ENCODE results near the gene STRIT1. TPM values are rescaled to one million over a fixed set of nuclear protein-coding genes. Genes with fewer than 3 reads are reported as not detected.

STRIT1 gene
- total RNA-seq, 1 experiment from 2014 or later, result not detected

DNA sequence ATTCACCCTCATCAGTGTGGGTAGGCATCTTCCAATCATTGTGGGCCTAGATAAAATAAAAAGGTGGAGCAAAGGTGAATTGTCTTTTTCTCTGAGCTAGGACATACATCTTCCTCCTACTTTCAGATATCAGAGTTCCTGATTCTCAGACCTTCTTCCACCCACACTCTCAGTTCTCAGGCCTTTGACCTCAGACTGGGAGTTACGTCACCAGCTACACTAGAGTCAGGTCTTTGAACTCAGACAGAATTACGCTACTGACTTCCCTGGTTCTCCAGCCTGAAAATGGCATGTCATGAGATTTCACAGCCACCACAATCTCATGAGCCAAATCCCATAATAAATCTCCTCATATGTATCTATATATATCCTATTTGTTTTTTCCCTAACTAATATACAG lies 39.0 kb downstream of the STRIT1 start:
- DNase-seq (no peak), ATAC-seq (no peak)
- H3K27ac ChIP-seq (ENCODE audit: low read length), result no peak overlapping the region
- no TSS peak for BruUV-seq (replicated peaks)
- H3K36me3 ChIP-seq (ENCODE audit: low read depth, low read length), result no peaks in the 10 kb centered on the region
- H3F3A ChIP-seq (ENCODE audit: low read length, unreplicated experiment), result no peaks in the 10 kb centered on the region
- peaks cover 4% of the 10 kb centered on the region; the same call in 1 of the 2 replicates for H3K4me1 ChIP-seq (ENCODE audit: insufficient read depth, low read length)
- ChIA-PET CTCF (no interaction called here), POLR2A (ENCODE audit: unreplicated experiment) (no interaction called here)
- H3K4me2 ChIP-seq (ENCODE audit: low read length), result no peak overlapping the region
- H3K4me3 ChIP-seq (ENCODE audit: low read length), result no peak overlapping the region
- no peak overlapping the region for H2AFZ ChIP-seq (ENCODE audit: low read length)
- intact Hi-C loops (cut with micrococcal nuclease), result no loop called here
- no peaks in the 10 kb centered on the region for H3K9me2 ChIP-seq (replicated peaks; ENCODE audit: low read length)
- no peaks in the 10 kb centered on the region for H3K79me2 ChIP-seq (ENCODE audit: low read length)
- H4K20me1 ChIP-seq (ENCODE audit: low read length), result no peaks in the 10 kb centered on the region
- H3K9ac ChIP-seq (ENCODE audit: low read length), result no peak overlapping the region
- no peaks in the 10 kb centered on the region for H3K27me3 ChIP-seq (ENCODE audit: low read length)
- H3K9me3 ChIP-seq (ENCODE audit: low read length), result no peaks in the 10 kb centered on the region
- TF ChIP-seq, protein P1, sequence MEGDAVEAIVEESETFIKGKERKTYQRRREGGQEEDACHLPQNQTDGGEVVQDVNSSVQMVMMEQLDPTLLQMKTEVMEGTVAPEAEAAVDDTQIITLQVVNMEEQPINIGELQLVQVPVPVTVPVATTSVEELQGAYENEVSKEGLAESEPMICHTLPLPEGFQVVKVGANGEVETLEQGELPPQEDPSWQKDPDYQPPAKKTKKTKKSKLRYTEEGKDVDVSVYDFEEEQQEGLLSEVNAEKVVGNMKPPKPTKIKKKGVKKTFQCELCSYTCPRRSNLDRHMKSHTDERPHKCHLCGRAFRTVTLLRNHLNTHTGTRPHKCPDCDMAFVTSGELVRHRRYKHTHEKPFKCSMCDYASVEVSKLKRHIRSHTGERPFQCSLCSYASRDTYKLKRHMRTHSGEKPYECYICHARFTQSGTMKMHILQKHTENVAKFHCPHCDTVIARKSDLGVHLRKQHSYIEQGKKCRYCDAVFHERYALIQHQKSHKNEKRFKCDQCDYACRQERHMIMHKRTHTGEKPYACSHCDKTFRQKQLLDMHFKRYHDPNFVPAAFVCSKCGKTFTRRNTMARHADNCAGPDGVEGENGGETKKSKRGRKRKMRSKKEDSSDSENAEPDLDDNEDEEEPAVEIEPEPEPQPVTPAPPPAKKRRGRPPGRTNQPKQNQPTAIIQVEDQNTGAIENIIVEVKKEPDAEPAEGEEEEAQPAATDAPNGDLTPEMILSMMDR (conservative IDR thresholded peaks at IDR 0.05; ENCODE audit: low read depth, low read length), result no peak
- TF ChIP-seq EZH2phosphoT487 (IDR thresholded peaks at IDR 0.05; ENCODE audit: borderline replicate concordance, low read length), result no peak

DNA sequence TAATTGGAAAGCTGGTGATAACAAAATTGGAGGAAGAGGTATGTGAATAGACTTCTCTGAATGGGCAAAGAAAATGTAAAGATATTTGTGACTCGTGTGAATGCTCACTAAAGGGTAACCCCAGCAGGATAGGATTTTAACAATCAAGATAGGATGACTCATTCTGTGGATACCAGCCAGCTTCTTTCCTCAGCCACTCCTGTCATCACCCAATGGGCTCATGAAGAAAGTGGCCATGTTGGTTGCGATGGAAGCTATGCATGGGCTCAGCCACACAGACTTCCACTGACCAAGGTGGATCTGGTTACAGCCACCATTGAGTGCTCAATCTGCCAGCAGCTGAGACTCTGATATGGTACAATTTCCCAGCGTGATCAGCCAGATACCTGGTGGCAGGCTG lies 40.9 kb downstream of the STRIT1 start:
- no peaks in the 10 kb centered on the region for H3K79me2 ChIP-seq (ENCODE audit: low read length)
- no peak for TF ChIP-seq EZH2phosphoT487 (IDR thresholded peaks at IDR 0.05; ENCODE audit: borderline replicate concordance, low read length)
- H2AFZ ChIP-seq (ENCODE audit: low read length), result no peak overlapping the region
- no peaks in the 10 kb centered on the region for H3K9me3 ChIP-seq (ENCODE audit: low read length)
- ATAC-seq (peak; percentile 38), DNase-seq (peak; percentile 77)
- intact Hi-C loops (cut with micrococcal nuclease), result no loop called here
- H4K20me1 ChIP-seq (ENCODE audit: low read length), result no peaks in the 10 kb centered on the region
- H3K9me2 ChIP-seq (replicated peaks; ENCODE audit: low read length), result no peaks in the 10 kb centered on the region
- no peak overlapping the region for H3K4me3 ChIP-seq (ENCODE audit: low read length)
- ChIA-PET POLR2A (ENCODE audit: unreplicated experiment) (no interaction called here), CTCF (no interaction called here)
- no peak overlapping the region for H3K9ac ChIP-seq (ENCODE audit: low read length)
- BruUV-seq (replicated peaks), result no TSS peak
- H3K4me1 ChIP-seq (ENCODE audit: insufficient read depth, low read length), result peaks cover 4% of the 10 kb centered on the region; the same call in 1 of the 2 replicates
- no peak overlapping the region for H3K4me2 ChIP-seq (ENCODE audit: low read length)
- H3K27me3 ChIP-seq (ENCODE audit: low read length), result no peaks in the 10 kb centered on the region
- H3F3A ChIP-seq (ENCODE audit: low read length, unreplicated experiment), result no peaks in the 10 kb centered on the region
- no peak overlapping the region for H3K27ac ChIP-seq (ENCODE audit: low read length)
- H3K36me3 ChIP-seq (ENCODE audit: low read depth, low read length), result no peaks in the 10 kb centered on the region

DNA sequence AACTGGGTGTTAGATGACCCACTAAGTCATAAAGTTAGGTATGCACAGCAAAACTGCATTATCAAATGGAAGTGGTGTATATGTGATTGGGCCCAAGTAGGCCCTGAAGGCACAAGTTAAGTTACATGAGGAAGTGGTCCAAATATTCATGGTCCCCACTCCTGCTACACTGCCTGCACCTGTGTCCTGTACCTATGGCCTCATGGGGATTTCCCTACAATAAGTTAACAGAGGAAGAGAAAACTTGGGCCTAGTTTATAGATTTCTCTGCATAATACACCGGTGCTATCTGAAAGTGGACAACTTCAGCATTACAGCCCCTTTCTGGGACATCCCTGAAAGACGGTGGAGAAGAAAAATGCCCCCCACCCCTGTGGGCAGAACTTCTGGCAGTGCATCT lies 41.5 kb downstream of the STRIT1 start:
- H3K9ac ChIP-seq (ENCODE audit: low read length), result no peak overlapping the region
- H3F3A ChIP-seq (ENCODE audit: low read length, unreplicated experiment), result no peaks in the 10 kb centered on the region
- no peaks in the 10 kb centered on the region for H3K79me2 ChIP-seq (ENCODE audit: low read length)
- no peak for DNase-seq
- BruUV-seq (replicated peaks), result no TSS peak
- no peak overlapping the region for H3K4me2 ChIP-seq (ENCODE audit: low read length)
- ATAC-seq, result no peak
- H3K27ac ChIP-seq (ENCODE audit: low read length), result no peak overlapping the region
- no peaks in the 10 kb centered on the region for H3K36me3 ChIP-seq (ENCODE audit: low read depth, low read length)
- no peaks in the 10 kb centered on the region for H3K9me3 ChIP-seq (ENCODE audit: low read length)
- H3K9me2 ChIP-seq (replicated peaks; ENCODE audit: low read length), result no peaks in the 10 kb centered on the region
- H3K4me1 ChIP-seq (ENCODE audit: insufficient read depth, low read length), result peaks cover 4% of the 10 kb centered on the region; the same call in 1 of the 2 replicates
- intact Hi-C loops (cut with micrococcal nuclease), result no loop called here
- POLR2A ChIA-PET (ENCODE audit: unreplicated experiment), result no interaction called here
- no peak overlapping the region for H3K4me3 ChIP-seq (ENCODE audit: low read length)
- CTCF ChIA-PET, result no interaction called here
- TF ChIP-seq EZH2 (IDR thresholded peaks at IDR 0.05; ENCODE audit: low read length, unreplicated experiment) (no peak), EZH2phosphoT487 (IDR thresholded peaks at IDR 0.05; ENCODE audit: borderline replicate concordance, low read length) (no peak)
- TF ChIP-seq, protein P1 (conservative IDR thresholded peaks at IDR 0.05; ENCODE audit: low read depth, low read length), result no peak
- H2AFZ ChIP-seq (ENCODE audit: low read length), result no peak overlapping the region
- H4K20me1 ChIP-seq (ENCODE audit: low read length), result no peaks in the 10 kb centered on the region
- H3K27me3 ChIP-seq (ENCODE audit: low read length), result no peaks in the 10 kb centered on the region
